Measurements from ENCODE around the gene SYF2. TPM values are rescaled to one million over a fixed set of nuclear protein-coding genes. Genes with fewer than 3 reads are reported as not detected.
A peak's percentile ranks its signal among the peaks of the same experiment; 100 is the strongest.

Gene SYF2
- total RNA-seq, 2 experiments from 2014 or later = 29.9 to 36.5 TPM

GRCh38 chr1:25245393-25245792 is 13.1 kb upstream of the SYF2 start:
- BruUV-seq (replicated peaks) = no TSS peak
- H3K4me1 ChIP-seq (ENCODE audit: insufficient read depth, low read length, poor library complexity, severe bottlenecking) = peaks cover 44% of the 10 kb centered on the region
- CTCF ChIA-PET (ENCODE audit: unreplicated experiment) = no interaction called here

GRCh38 chr1:25243907-25244306 is 11.6 kb upstream of the SYF2 start:
- Histone ChIP-seq H3K9me2 (ENCODE audit: insufficient read depth, low read length) (no peaks in the 10 kb centered on the region), H3K79me2 (ENCODE audit: insufficient read depth, low read depth, low read length) (peaks cover 51% of the 10 kb centered on the region), H3K27ac (ENCODE audit: low read depth, low read length, poor library complexity, severe bottlenecking) (no peak overlapping the region), H3K4me2 (ENCODE audit: low read length) (peak overlapping the region; percentile 13), H3K4me1 (ENCODE audit: insufficient read depth, low read length, poor library complexity, severe bottlenecking) (peaks cover 56% of the 10 kb centered on the region), H2AFZ (ENCODE audit: low read length) (no peak overlapping the region), H3K36me3 (ENCODE audit: insufficient read depth, low read length) (peaks cover 68% of the 10 kb centered on the region), H3K9me3 (ENCODE audit: low read length) (no peaks in the 10 kb centered on the region), H4K20me1 (ENCODE audit: insufficient read depth, low read length) (peaks cover 28% of the 10 kb centered on the region), H3K4me3 (ENCODE audit: low read depth, low read length, poor library complexity, severe bottlenecking) (no peak overlapping the region)
- DNase-seq (ENCODE audit: low spot score) = no peak
- ChIA-PET POLR2A (no interaction called here), CTCF (ENCODE audit: unreplicated experiment) (no interaction called here)
- intact Hi-C loops (cut with micrococcal nuclease; ENCODE audit: unreplicated experiment) = loop anchor here (10.0 kb wide), 1 partner anchor 581 kb away; no protein-coding TSS in a partner anchor
- TF ChIP-seq CTCF (conservative IDR thresholded peaks at IDR 0.05; ENCODE audit: low read length) = no peak
- TF ChIP-seq EZH2phosphoT487 (IDR thresholded peaks at IDR 0.05; ENCODE audit: borderline replicate concordance, low read depth, low read length) = no peak
- BruUV-seq (replicated peaks) = no TSS peak

More at GRCh38 chr1:25245393-25245792, 13.1 kb upstream of the SYF2 start:
- H3K9me2 ChIP-seq (ENCODE audit: insufficient read depth, low read length) = no peaks in the 10 kb centered on the region
- H2AFZ ChIP-seq (ENCODE audit: low read length) = no peak overlapping the region
- intact Hi-C loops (cut with micrococcal nuclease; ENCODE audit: unreplicated experiment) = loop anchor here (5.0 to 10.0 kb wide), 2 partner anchors 92 to 579 kb away; partner anchors contain the start of gene TMEM50A
- H3K9me3 ChIP-seq (ENCODE audit: low read length) = no peaks in the 10 kb centered on the region
- peaks cover 28% of the 10 kb centered on the region for H4K20me1 ChIP-seq (ENCODE audit: insufficient read depth, low read length)
- peak overlapping the region; percentile 78 for H3K4me3 ChIP-seq (ENCODE audit: low read depth, low read length, poor library complexity, severe bottlenecking)
- no peak for TF ChIP-seq CTCF (conservative IDR thresholded peaks at IDR 0.05; ENCODE audit: low read length)
- no peak for TF ChIP-seq EZH2phosphoT487 (IDR thresholded peaks at IDR 0.05; ENCODE audit: borderline replicate concordance, low read depth, low read length)
- H3K27ac ChIP-seq (ENCODE audit: low read depth, low read length, poor library complexity, severe bottlenecking) = no peak overlapping the region
- POLR2A ChIA-PET = interaction anchor here (0.6 to 1.7 kb wide), 3 partner anchors 9 to 627 kb away, joined by 3 to 9 read pairs (median 3); partner anchors contain the start of gene SYF2
- H3K79me2 ChIP-seq (ENCODE audit: insufficient read depth, low read depth, low read length) = peaks cover 51% of the 10 kb centered on the region
- no peak for DNase-seq (ENCODE audit: low spot score)
- H3K36me3 ChIP-seq (ENCODE audit: insufficient read depth, low read length) = peaks cover 64% of the 10 kb centered on the region
- H3K4me2 ChIP-seq (ENCODE audit: low read length) = peak overlapping the region; percentile 83
